Effector memory CD8-positive, alpha-beta T cell (primary cell): ENCODE results near the gene MTUS2.

ENCODE experiments used
- ATAC-seq: fragments of 150-1000 bp; cut with Tn5 transposase; replicated peaks from 2 replicates; pipeline ENCODE4 v1.10.0; 2021; ENCODE audit warnings: mild to moderate bottlenecking, moderate library complexity
- DNase-seq, 3 experiments: peaks; one replicate each; pipeline ENCODE4 v3.0.0; 2021
- H3K27ac Mint-ChIP-seq, 2 donors: one replicate each; pipeline ENCODE4 v1.8.0; 2022; ENCODE audit warnings: mild to moderate bottlenecking in 2 of 2, mixed read lengths in 2 of 2, moderate library complexity in 2 of 2
- H3K27me3 Mint-ChIP-seq, 2 donors: one replicate each; pipeline ENCODE4 v1.8.0; 2022; ENCODE audit warnings: mixed read lengths in 2 of 2
- H3K36me3 Mint-ChIP-seq: one replicate; pipeline ENCODE4 v1.8.0; 2022; ENCODE audit warnings: mild to moderate bottlenecking, moderate library complexity, mixed read lengths; ENCODE audit not compliant: insufficient read depth
- H3K4me1 Mint-ChIP-seq, 2 donors: one replicate each; pipeline ENCODE4 v1.8.0; 2022; ENCODE audit warnings: low read depth in 2 of 2, mixed read lengths in 2 of 2
- H3K4me3 Mint-ChIP-seq, 2 donors: one replicate each; pipeline ENCODE4 v1.8.0; 2022; ENCODE audit warnings: mild to moderate bottlenecking in 2 of 2, mixed read lengths in 2 of 2, moderate library complexity in 2 of 2
- H3K9me3 Mint-ChIP-seq, 2 donors: one replicate each; pipeline ENCODE4 v1.8.0; 2022; ENCODE audit warnings: mixed read lengths in 2 of 2

The MTUS2 gene

DNA sequence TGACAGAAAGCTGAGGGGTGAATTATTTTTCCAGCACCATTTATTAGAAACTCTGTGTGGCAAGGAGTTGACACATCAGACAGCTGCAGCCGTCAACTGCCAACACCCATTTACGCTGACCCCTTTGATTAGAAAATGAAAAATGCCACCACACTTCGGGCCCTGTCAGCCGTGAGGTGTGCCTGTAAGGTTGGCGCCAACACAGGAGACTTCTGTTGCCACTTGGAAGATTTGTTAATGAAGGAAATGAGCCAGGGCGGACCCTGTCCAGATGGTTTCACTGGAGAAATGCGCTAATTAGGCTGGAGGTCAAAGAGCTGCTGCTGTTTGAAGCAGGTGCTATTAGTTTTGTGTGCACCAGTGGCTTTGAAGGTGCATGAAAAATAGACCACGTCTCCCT lies 297.5 kb downstream of the MTUS2 start:
- DNase-seq (no peak), ATAC-seq (no peak)
- H3K9me3 Mint-ChIP-seq: peaks cover 0 to 4% of the 10 kb centered on the region in 2 donors

DNA sequence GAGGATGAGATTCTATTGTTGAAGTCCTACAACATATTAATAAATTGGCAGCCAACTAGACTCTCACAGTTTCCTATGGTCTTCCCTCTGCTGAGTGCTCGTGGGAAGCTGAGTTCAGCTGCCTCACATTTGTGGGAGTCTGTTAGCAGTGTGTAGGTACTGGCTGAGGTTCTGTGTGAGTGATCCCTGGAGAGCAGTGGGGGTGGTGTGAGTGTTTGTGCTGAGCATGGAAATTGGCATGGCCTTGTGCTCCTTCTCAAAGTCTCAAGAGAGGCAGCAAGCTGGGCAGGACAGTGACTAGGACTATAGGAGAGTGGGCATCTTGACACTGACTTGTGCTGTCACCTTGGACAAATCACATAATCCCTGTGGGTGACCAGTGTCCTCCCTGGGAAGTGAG lies 298.3 kb downstream of the MTUS2 start:
- Mint-ChIP-seq H3K4me1 (no peaks in the 10 kb centered on the region), H3K27ac (no peak overlapping the region), H3K4me3 (no peak overlapping the region), H3K36me3 (no peaks in the 10 kb centered on the region), H3K9me3 (peaks cover 0 to 4% of the 10 kb centered on the region in 2 donors), H3K27me3 (peaks cover 0 to 10% of the 10 kb centered on the region in 2 donors)
- no peak for ATAC-seq
- no peak for DNase-seq

More for the DNA sequence above, 297.5 kb downstream of the MTUS2 start:
- Mint-ChIP-seq H3K4me3 (no peak overlapping the region), H3K36me3 (no peaks in the 10 kb centered on the region), H3K27ac (no peak overlapping the region), H3K4me1 (no peaks in the 10 kb centered on the region), H3K27me3 (peaks cover 0 to 10% of the 10 kb centered on the region in 2 donors)

- ATAC-seq (peak; percentile 78), DNase-seq (no peak)
- Mint-ChIP-seq H3K9me3 (peaks cover 4 to 6% of the 10 kb centered on the region in 2 donors), H3K4me3 (peak overlapping the region in 1 of 2 donors; percentile 15), H3K36me3 (no peaks in the 10 kb centered on the region), H3K27me3 (no peaks in the 10 kb centered on the region), H3K4me1 (peaks cover 0 to 11% of the 10 kb centered on the region in 2 donors), H3K27ac (peak overlapping the region in 1 of 2 donors; percentile 50)
Observed at GRCh38 chr13:29125191-29125933, 305.2 kb downstream of the MTUS2 start.

GRCh38 chr13:29125934-29126424 lies 305.8 kb downstream of the MTUS2 start:
- peaks cover 5 to 6% of the 10 kb centered on the region in 2 donors for H3K9me3 Mint-ChIP-seq
- H3K36me3 Mint-ChIP-seq: no peaks in the 10 kb centered on the region
- DNase-seq: no peak
- peak overlapping the region in 1 of 2 donors; percentile 50 for H3K27ac Mint-ChIP-seq
- ATAC-seq: peak; percentile 58
- peaks cover 0 to 11% of the 10 kb centered on the region in 2 donors for H3K4me1 Mint-ChIP-seq
- H3K4me3 Mint-ChIP-seq: peak overlapping the region in 1 of 2 donors; percentile 15
- no peaks in the 10 kb centered on the region for H3K27me3 Mint-ChIP-seq

- no peak overlapping the region for H3K4me3 Mint-ChIP-seq
- DNase-seq (no peak), ATAC-seq (no peak)
- peaks cover 3 to 6% of the 10 kb centered on the region in 2 donors for H3K9me3 Mint-ChIP-seq
- peaks cover 0 to 11% of the 10 kb centered on the region in 2 donors for H3K4me1 Mint-ChIP-seq
- no peaks in the 10 kb centered on the region for H3K27me3 Mint-ChIP-seq
- no peaks in the 10 kb centered on the region for H3K36me3 Mint-ChIP-seq
- H3K27ac Mint-ChIP-seq: no peak overlapping the region
Observed at GRCh38 chr13:29129616-29130015, 309.5 kb downstream of the MTUS2 start.

GRCh38 chr13:29131159-29131558 lies 311.0 kb downstream of the MTUS2 start:
- no peak overlapping the region for H3K4me3 Mint-ChIP-seq
- H3K4me1 Mint-ChIP-seq: peaks cover 0 to 7% of the 10 kb centered on the region in 2 donors
- DNase-seq (no peak), ATAC-seq (no peak)
- H3K27ac Mint-ChIP-seq: no peak overlapping the region
- no peaks in the 10 kb centered on the region for H3K27me3 Mint-ChIP-seq
- peaks cover 3 to 6% of the 10 kb centered on the region in 2 donors for H3K9me3 Mint-ChIP-seq
- H3K36me3 Mint-ChIP-seq: no peaks in the 10 kb centered on the region

GRCh38 chr13:29131881-29132668 lies 311.9 kb downstream of the MTUS2 start:
- no peak overlapping the region for H3K27ac Mint-ChIP-seq
- ATAC-seq: no peak
- no peaks in the 10 kb centered on the region for H3K27me3 Mint-ChIP-seq
- H3K9me3 Mint-ChIP-seq: peaks cover 3 to 7% of the 10 kb centered on the region in 2 donors
- no peaks in the 10 kb centered on the region for H3K36me3 Mint-ChIP-seq
- H3K4me3 Mint-ChIP-seq: no peak overlapping the region
- peaks cover 0 to 1% of the 10 kb centered on the region in 2 donors for H3K4me1 Mint-ChIP-seq
- DNase-seq: no peak

GRCh38 chr13:29136341-29136740 lies 316.2 kb downstream of the MTUS2 start:
- no peak overlapping the region for H3K4me3 Mint-ChIP-seq
- no peak for DNase-seq
- H3K4me1 Mint-ChIP-seq: no peaks in the 10 kb centered on the region
- peaks cover 4 to 8% of the 10 kb centered on the region in 2 donors for H3K9me3 Mint-ChIP-seq
- no peak overlapping the region for H3K27ac Mint-ChIP-seq
- no peaks in the 10 kb centered on the region for H3K27me3 Mint-ChIP-seq
- no peak for ATAC-seq
- no peaks in the 10 kb centered on the region for H3K36me3 Mint-ChIP-seq

DNA sequence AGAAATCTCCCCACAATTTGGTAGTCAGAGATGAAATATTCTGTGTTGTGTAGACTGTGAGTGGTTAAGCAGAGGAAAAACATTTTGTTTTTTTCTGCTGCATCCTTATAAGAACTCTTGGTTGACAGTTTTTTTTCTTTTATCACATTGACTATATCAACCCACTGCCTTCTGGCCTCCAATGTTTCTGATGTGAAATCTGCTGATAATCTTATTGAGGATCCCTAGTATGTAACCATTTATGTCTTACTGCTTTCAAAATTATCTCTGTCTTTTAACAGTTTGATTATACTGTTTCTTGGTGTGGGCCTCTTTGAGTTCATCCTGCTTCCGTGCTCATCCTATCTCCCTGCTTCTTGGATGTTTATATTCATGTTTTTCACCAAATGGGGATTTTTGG lies 316.9 kb downstream of the MTUS2 start:
- peaks cover 4 to 8% of the 10 kb centered on the region in 2 donors for H3K9me3 Mint-ChIP-seq
- H3K27me3 Mint-ChIP-seq: no peaks in the 10 kb centered on the region
- no peak overlapping the region for H3K27ac Mint-ChIP-seq
- H3K4me1 Mint-ChIP-seq: no peaks in the 10 kb centered on the region
- no peaks in the 10 kb centered on the region for H3K36me3 Mint-ChIP-seq
- no peak for ATAC-seq
- H3K4me3 Mint-ChIP-seq: no peak overlapping the region
- DNase-seq: no peak

GRCh38 chr13:29137995-29138394 lies 317.9 kb downstream of the MTUS2 start:
- Mint-ChIP-seq H3K36me3 (no peaks in the 10 kb centered on the region), H3K4me3 (no peak overlapping the region), H3K27me3 (no peaks in the 10 kb centered on the region), H3K27ac (no peak overlapping the region), H3K9me3 (peaks cover 4 to 8% of the 10 kb centered on the region in 2 donors), H3K4me1 (no peaks in the 10 kb centered on the region)
- DNase-seq (no peak), ATAC-seq (no peak)

- no peak overlapping the region for H3K4me3 Mint-ChIP-seq
- peaks cover 4 to 8% of the 10 kb centered on the region in 2 donors for H3K9me3 Mint-ChIP-seq
- H3K27ac Mint-ChIP-seq: no peak overlapping the region
- H3K4me1 Mint-ChIP-seq: no peaks in the 10 kb centered on the region
- no peaks in the 10 kb centered on the region for H3K27me3 Mint-ChIP-seq
- ATAC-seq: no peak
- no peaks in the 10 kb centered on the region for H3K36me3 Mint-ChIP-seq
- DNase-seq: no peak
Observed at GRCh38 chr13:29140277-29140676, 320.1 kb downstream of the MTUS2 start.

GRCh38 chr13:29143847-29144246 lies 323.7 kb downstream of the MTUS2 start:
- no peak overlapping the region for H3K27ac Mint-ChIP-seq
- H3K4me3 Mint-ChIP-seq: no peak overlapping the region
- H3K4me1 Mint-ChIP-seq: no peaks in the 10 kb centered on the region
- H3K36me3 Mint-ChIP-seq: no peaks in the 10 kb centered on the region
- DNase-seq (no peak), ATAC-seq (no peak)
- no peaks in the 10 kb centered on the region for H3K9me3 Mint-ChIP-seq
- H3K27me3 Mint-ChIP-seq: no peaks in the 10 kb centered on the region

- H3K4me1 Mint-ChIP-seq: no peaks in the 10 kb centered on the region
- ATAC-seq: no peak
- peaks cover 3% of the 10 kb centered on the region for H3K36me3 Mint-ChIP-seq
- peaks cover 0 to 20% of the 10 kb centered on the region in 2 donors for H3K27me3 Mint-ChIP-seq
- H3K9me3 Mint-ChIP-seq: peaks cover 8 to 9% of the 10 kb centered on the region in 2 donors
- H3K27ac Mint-ChIP-seq: no peak overlapping the region
- no peak for DNase-seq
- no peak overlapping the region for H3K4me3 Mint-ChIP-seq
Observed at GRCh38 chr13:29154390-29154789, 334.3 kb downstream of the MTUS2 start.
